NCI-H2029 (cell line): ENCODE measurements around the gene NHERF1.
A peak's percentile ranks its signal among the peaks of the same experiment; 100 is the strongest.

Experiments
- DNase-seq: peaks from one replicate; lab custom pipeline; 2025; lab: John Stamatoyannopoulos, UW

Gene NHERF1

GRCh38 chr17:74768069-74768762 is 19.8 kb downstream of the NHERF1 start:
- DNase-seq, result no peak

DNA sequence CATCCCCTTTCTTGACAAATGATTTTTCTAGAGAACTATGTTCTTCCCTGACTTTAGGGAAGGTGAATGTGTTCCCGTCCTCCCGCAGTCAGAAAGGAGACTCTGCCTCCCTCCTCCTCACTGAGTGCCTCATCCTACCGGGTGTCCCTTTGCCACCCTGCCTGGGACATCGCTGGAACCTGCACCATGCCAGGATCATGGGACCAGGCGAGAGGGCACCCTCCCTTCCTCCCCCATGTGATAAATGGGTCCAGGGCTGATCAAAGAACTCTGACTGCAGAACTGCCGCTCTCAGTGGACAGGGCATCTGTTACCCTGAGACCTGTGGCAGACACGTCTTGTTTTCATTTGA is 20.3 kb downstream of the NHERF1 start:
- no peak for DNase-seq

DNA sequence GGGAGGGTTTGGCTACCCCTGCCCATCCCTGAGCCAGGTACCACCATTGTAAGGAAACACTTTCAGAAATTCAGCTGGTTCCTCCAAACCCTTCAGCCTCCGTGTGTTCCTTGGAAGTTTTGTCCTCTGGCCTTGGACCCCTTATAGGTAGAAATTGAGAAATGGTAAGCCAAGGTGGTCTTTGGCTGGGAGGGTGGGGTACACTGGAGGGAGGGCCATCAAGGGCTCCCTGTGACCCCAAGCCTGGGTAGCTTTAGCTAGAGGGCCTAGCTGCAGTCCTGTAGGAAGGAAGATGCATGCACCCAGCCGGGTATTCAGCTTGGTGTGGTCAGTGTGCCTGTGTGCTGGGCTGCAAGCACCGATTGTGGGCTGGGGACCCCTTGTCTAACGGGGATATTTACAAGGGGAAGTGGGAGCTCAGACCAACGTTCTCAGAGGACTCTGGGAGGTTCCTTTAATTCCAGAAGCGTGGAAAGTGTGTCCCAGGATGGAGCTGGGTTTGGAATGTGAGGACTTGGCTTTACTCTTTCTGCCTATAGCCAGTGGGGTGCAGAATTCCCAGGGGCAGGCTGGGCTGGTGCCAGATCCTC is 20.9 kb downstream of the NHERF1 start:
- DNase-seq, result no peak

DNA sequence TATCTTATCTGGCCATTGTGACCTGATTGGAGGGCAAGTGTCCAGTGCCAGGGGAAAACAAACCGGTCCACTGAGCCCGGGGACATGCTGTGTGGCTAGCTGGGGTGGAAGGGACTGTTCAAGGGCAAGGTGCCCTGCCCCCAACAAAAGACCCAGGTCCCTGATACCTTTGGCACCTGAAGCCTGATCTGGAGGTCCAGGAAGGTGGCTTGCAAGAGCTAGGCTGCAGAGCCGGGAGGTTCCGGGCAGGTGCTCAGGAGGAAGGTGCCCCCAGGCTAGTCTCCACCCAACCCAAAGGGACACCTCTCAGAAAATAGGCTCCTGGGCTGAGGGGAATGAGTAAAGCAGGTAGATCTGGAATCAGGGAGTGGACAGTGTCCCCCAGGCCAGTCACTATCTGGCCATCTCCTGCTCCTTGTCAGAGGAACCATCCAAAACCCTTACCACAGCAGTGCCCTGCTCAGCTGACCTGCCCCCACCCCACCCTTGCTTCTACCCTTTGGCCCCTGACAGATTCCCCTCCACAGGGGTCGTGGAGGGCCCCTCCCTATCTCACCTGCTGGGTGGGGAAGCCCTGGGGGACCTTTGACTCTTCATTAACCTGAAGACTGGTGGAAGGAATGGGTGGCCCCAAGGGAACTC is 21.5 kb downstream of the NHERF1 start:
- DNase-seq, result no peak

- no peak for DNase-seq
These were observed 22.3 kb downstream of the NHERF1 start for GRCh38 chr17:74770498-74771318.

DNA sequence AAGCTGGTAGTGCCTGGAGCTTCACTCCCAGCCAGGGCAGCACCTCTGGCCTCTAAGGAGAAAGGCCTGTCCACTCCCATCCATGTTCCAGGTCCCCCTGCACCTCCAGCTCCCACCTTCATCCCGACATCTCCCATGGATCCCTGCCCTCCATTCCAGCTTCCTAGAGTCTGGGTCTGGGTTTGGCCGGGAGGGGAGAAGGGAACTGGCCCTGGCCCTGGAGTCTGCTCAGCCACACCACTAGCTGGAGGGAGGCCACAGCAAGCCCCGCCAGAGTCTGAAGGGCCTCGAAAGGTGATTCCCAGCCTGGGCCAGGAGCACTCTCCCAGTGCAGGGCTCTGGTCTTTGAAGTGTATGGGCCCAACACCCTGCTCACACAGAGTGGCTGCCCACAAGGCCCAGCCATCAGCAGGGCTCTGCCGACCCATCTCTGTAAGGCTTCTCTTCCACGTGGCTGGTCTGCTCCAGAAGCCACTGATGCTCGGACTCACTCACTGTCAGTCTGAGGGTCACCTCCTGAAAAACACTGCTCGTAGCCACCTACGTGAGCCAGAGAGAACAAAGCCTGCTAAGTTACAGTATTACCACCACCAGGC is 23.0 kb downstream of the NHERF1 start:
- DNase-seq, result no peak

- no peak for DNase-seq
These were observed 23.6 kb downstream of the NHERF1 start for GRCh38 chr17:74772053-74772452.

- DNase-seq, result no peak
These were observed 25.0 kb downstream of the NHERF1 start for GRCh38 chr17:74773414-74773813.

GRCh38 chr17:74773871-74774286 is 25.5 kb downstream of the NHERF1 start:
- no peak for DNase-seq

DNA sequence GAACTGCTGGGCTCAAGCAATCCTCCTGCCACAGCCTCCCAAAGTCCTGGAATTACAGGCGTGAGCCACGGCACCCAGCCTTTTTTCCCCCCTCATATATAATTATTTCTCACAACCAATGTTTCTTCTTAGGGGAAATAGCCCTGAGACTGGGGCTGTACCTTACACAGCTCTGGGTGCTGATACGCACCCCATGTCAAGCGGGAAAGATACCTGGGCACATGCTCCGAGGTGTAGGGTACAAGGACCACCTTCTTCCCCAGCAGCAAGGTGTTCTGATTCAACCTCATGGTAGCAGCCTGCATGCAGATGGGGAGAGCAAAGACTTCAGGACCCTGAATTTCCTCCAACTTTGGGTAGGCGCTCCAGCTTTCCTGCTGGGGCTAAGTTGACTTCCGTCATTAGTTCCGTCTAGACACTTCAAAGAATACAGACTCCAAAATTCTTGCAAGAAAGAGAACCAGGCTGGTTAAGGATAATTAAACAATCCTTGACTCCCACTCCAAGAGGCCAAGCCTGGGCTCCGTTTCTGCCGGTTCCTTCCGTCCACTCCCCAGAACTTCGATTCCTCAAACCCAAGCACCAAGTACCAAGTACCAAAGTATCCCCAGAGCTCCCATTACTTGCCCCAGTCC is 27.1 kb downstream of the NHERF1 start:
- DNase-seq, result no peak

GRCh38 chr17:74776044-74776962 is 27.9 kb downstream of the NHERF1 start, which contains the start of gene NAT9:
Gene NAT9, minus strand, starts transcription at chr17:74776345. Its CDS starts 647 bp downstream, at chr17:74775698.
- DNase-seq, result peak; percentile 89

- no peak for DNase-seq
These were observed 28.6 kb downstream of the NHERF1 start for GRCh38 chr17:74776990-74777389.

DNA sequence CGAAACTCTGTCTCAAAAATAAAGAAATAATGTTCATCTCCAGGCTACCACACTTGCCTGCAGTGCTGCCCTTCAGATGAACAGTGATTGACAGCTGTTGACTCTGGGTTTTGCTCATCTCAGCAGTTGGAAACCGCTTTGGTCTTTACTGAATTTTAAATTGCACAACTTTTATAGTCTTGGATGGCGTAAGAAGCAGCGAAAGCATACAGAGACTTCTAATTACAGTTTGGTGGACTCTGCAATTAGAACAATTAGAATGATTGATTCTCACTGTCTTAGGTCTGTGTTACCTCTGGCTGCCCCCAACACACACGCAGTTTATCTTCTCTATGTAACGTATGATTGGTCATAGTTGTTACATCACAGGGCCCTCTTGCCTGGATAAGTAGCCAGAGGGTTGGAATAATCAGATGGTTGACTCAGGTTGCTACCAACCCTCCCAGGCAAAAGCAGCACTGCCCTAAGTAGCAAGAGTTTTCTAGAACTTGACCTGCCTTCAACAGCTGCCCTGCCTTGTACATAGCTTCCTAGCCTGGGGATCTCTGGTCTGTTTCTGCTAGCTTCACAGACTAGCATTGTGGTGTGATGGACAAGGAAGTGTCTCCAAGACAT is 29.6 kb downstream of the NHERF1 start:
- DNase-seq, result no peak

- DNase-seq, result no peak
These were observed 30.5 kb downstream of the NHERF1 start for GRCh38 chr17:74778960-74779359.

- no peak for DNase-seq
These were observed 31.1 kb downstream of the NHERF1 start for GRCh38 chr17:74779501-74779900.

GRCh38 chr17:74779948-74780400 is 31.5 kb downstream of the NHERF1 start:
- no peak for DNase-seq

DNA sequence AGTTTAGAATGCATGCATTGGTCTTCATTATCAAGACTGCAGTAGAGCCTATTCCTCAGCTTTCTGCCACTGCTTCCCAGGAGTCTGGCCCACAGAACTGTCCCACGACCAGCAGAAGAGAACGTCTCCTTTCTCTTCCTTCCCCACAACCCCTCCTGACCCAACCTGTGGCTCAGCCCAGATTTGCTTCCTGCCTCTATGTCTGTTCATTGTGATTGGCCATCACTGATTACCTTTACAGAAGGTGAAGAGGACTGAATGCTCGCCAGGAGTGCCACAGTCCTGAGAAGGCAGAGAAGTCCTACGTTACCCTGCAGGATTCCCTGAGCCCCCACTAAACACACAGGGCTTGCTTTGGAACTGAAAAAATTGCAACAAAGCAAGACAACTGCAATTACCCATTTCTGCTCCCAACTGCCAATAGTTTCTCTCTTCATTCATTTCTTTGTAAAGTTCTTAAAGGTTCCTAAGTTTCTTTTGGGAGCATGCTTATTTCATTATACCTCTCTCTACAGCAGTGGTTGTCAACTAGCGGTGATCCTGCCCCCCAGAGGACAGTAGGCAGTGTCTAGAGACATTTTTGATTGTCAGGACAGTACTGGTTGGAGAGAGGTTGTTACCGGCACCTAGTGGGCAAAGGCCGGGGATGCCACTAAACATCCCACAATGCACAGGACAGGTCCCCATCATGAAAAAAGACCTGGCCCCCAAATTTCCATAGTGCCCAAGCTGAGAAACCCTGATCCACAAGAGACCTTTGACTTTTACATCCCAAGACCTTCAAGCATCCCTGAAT is 32.2 kb downstream of the NHERF1 start:
- DNase-seq, result no peak

DNA sequence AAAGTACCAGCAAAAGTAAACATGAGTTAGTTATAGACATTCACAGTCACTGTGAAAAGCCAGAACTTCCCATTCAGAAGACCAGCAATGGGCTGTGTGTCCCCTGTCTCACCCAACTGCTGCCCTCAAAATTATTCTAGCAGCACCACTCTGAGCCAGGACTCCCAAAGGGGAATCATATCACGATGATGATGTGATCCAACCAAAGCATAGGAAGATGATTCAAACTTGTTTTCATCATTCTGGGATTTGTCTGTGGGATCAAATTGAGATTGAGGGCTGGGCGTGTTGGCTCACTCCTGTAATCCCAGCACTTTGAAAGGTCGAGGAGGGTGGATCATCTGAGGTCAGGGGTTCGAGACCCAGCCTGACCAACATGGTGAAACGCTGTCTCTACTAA is 34.1 kb downstream of the NHERF1 start:
- DNase-seq, result no peak

GRCh38 chr17:74784125-74784810 is 35.8 kb downstream of the NHERF1 start:
- no peak for DNase-seq
